Panc1 (cell line): ENCODE measurements around the gene SCP2. TPM values are rescaled to one million over a fixed set of nuclear protein-coding genes. Genes with fewer than 3 reads are reported as not detected.

Source experiments
- ATAC-seq: fragments of 200-7000 bp; cut with Tn5 transposase; 2 replicates; pipeline ENCODE4 v1.9.1; 2020; ENCODE audit warnings: mild to moderate bottlenecking, moderate library complexity
- BruUV-seq: library from RNA; stranded (reverse); fragments of 400-500 nt; replicated peaks from 2 replicates; lab custom pipeline; 2021; lab: Mats Ljungman, UMichigan
- CTCF ChIA-PET: fragments of 300-600 bp; sonication (Branson Sonifier 250); formaldehyde crosslinking; loops from one replicate; lab custom pipeline; 2022; ENCODE audit warnings: antibody characterized with exemption; lab: Charles Lee
- POLR2A ChIA-PET: fragments of 300-600 bp; sonication (Branson Sonifier 250); formaldehyde crosslinking; loops from one replicate; lab custom pipeline; 2022; ENCODE audit warnings: antibody characterized with exemption; lab: Charles Lee
- DNase-seq: peaks from one replicate; pipeline ENCODE4 v3.0.0-alpha.2; 2010; ENCODE audit warnings: low read depth, low spot score
- H3K27ac ChIP-seq: 2 replicates; pipeline ENCODE4 v1.5.1; 2011; ENCODE audit warnings: mild to moderate bottlenecking, low read length, inconsistent platforms
- H3K27me3 ChIP-seq: fragments of 200-500 bp; sonication (Bioruptor generic); 2 replicates; pipeline ENCODE4 v1.6.0; 2014; ENCODE audit warnings: low read length, inconsistent platforms; ENCODE audit not compliant: control insufficient read depth, insufficient read depth
- H3K36me3 ChIP-seq: fragments of 200-500 bp; sonication (Bioruptor generic); 2 replicates; pipeline ENCODE4 v1.5.1; 2014; ENCODE audit warnings: inconsistent platforms, mild to moderate bottlenecking, low read length, moderate library complexity; ENCODE audit not compliant: control insufficient read depth, insufficient read depth
- H3K4me1 ChIP-seq: 2 replicates; pipeline ENCODE4 v1.5.1; 2011; ENCODE audit warnings: inconsistent platforms, mild to moderate bottlenecking, low read length, moderate library complexity; ENCODE audit not compliant: control insufficient read depth, insufficient read depth
- H3K4me3 ChIP-seq, 2 experiments: 2 replicates each; pipeline ENCODE4 v1.5.1; 2011 to 2012; ENCODE audit warnings: low read depth in 2 of 2, low read length in 2 of 2, mild to moderate bottlenecking in 2 of 2, inconsistent platforms in 1 of 2, moderate library complexity in 1 of 2
- H3K9me3 ChIP-seq: fragments of 200-500 bp; sonication (Bioruptor generic); 2 replicates; pipeline ENCODE4 v1.5.1; 2014; ENCODE audit warnings: low read depth, mild to moderate bottlenecking, inconsistent platforms, low read length, moderate library complexity; ENCODE audit not compliant: control insufficient read depth, insufficient read depth
- POLR2AphosphoS5 ChIP-seq: IDR thresholded peaks from 2 replicates; pipeline ENCODE4 v1.6.1; 2012; ENCODE audit warnings: mild to moderate bottlenecking, low read depth, low read length, moderate library complexity
- REST ChIP-seq, 2 experiments: IDR thresholded peaks; 2 replicates each; pipeline ENCODE4 v1.6.1; 2011 to 2012; ENCODE audit warnings: low read depth in 2 of 2, control low read depth in 1 of 2, low read length in 1 of 2, mild to moderate bottlenecking in 1 of 2, moderate library complexity in 1 of 2; ENCODE audit not compliant: insufficient read depth in 1 of 2
- SIN3A ChIP-seq: IDR thresholded peaks from 2 replicates; pipeline ENCODE4 v1.6.1; 2012; ENCODE audit warnings: low read depth, mild to moderate bottlenecking, low read length, moderate library complexity, borderline replicate concordance; ENCODE audit not compliant: insufficient read depth
- TCF7L2 ChIP-seq: IDR thresholded peaks from 2 replicates; pipeline ENCODE4 v1.6.1; 2011; ENCODE audit warnings: mild to moderate bottlenecking, low read depth, low read length, inconsistent platforms
- in situ Hi-C: cut with HindIII; loops from 2 replicates; pipeline ENCODE4 v1.10.0; 2016; ENCODE audit warnings: low sequenced_read_pairs, low pct_unique_long_range_greater_than_20kb
- intact Hi-C: fragments of 100-400 bp; cut with micrococcal nuclease; formaldehyde crosslinking; loops from one replicate; pipeline ENCODE4 v1.10.0; 2022; ENCODE audit not compliant: unreplicated experiment
- total RNA-seq: library from RNA; stranded (reverse); gene quantifications from one replicate; pipeline ENCODE4 v1.2.1, GENCODE V29; 2021; ENCODE audit not compliant: unreplicated experiment
- TF ChIP-seq, protein P1 (sequence below): fragments of 450-650 bp; IDR thresholded peaks from 2 replicates; pipeline ENCODE4 v1.5.1; 2017; ENCODE audit warnings: mild to moderate bottlenecking

The SCP2 gene
- total RNA-seq, 1 experiment from 2014 or later = 88.7 TPM

GRCh38 chr1:52952112-52952511 lies 25.0 kb downstream of the SCP2 start:
- Histone ChIP-seq H3K27ac (no peak overlapping the region), H3K4me3 (no peak overlapping the region), H3K4me1 (no peaks in the 10 kb centered on the region), H3K36me3 (peaks cover 3% of the 10 kb centered on the region; the same call in 1 of the 2 replicates), H3K9me3 (no peaks in the 10 kb centered on the region), H3K27me3 (no peaks in the 10 kb centered on the region)
- no peak for ATAC-seq
- ChIA-PET CTCF (interaction anchor here (0.6 kb wide), 1 partner anchor 10 kb away, joined by 3 read pairs; no protein-coding TSS in a partner anchor), POLR2A (no interaction called here)
- no peak for TF ChIP-seq SIN3A
- no peak for TF ChIP-seq TCF7L2
- TF ChIP-seq, protein P1, sequence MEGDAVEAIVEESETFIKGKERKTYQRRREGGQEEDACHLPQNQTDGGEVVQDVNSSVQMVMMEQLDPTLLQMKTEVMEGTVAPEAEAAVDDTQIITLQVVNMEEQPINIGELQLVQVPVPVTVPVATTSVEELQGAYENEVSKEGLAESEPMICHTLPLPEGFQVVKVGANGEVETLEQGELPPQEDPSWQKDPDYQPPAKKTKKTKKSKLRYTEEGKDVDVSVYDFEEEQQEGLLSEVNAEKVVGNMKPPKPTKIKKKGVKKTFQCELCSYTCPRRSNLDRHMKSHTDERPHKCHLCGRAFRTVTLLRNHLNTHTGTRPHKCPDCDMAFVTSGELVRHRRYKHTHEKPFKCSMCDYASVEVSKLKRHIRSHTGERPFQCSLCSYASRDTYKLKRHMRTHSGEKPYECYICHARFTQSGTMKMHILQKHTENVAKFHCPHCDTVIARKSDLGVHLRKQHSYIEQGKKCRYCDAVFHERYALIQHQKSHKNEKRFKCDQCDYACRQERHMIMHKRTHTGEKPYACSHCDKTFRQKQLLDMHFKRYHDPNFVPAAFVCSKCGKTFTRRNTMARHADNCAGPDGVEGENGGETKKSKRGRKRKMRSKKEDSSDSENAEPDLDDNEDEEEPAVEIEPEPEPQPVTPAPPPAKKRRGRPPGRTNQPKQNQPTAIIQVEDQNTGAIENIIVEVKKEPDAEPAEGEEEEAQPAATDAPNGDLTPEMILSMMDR = no peak
- no peak for TF ChIP-seq REST (IDR thresholded peaks at IDR 0.05; ENCODE audit: insufficient read depth in 1 of 2, low read depth in 2 of 2, low read length in 1 of 2)
- TF ChIP-seq POLR2AphosphoS5 = no peak
- no TSS peak for BruUV-seq
- in situ Hi-C loops = no loop called here
- intact Hi-C loops = no loop called here
- no peak for DNase-seq

- ATAC-seq (no peak), DNase-seq (no peak)
- ChIA-PET CTCF (no interaction called here), POLR2A (no interaction called here)
- Histone ChIP-seq H3K9me3 (no peaks in the 10 kb centered on the region), H3K36me3 (no peaks in the 10 kb centered on the region), H3K27me3 (no peaks in the 10 kb centered on the region), H3K4me1 (no peaks in the 10 kb centered on the region), H3K27ac (no peak overlapping the region), H3K4me3 (no peak overlapping the region)
- BruUV-seq = no TSS peak
- in situ Hi-C loops = no loop called here
- intact Hi-C loops = no loop called here
- no peak for TF ChIP-seq REST (IDR thresholded peaks at IDR 0.05; ENCODE audit: insufficient read depth in 1 of 2, low read depth in 2 of 2, low read length in 1 of 2)
- TF ChIP-seq SIN3A = no peak
- TF ChIP-seq, protein P1 = no peak
- no peak for TF ChIP-seq TCF7L2
- no peak for TF ChIP-seq POLR2AphosphoS5
Measured at GRCh38 chr1:52955129-52955970, 28.3 kb downstream of the SCP2 start.
